ENCODE results near the gene CARMIL3. TPM values are rescaled to one million over a fixed set of nuclear protein-coding genes. Genes with fewer than 3 reads are reported as not detected.

The CARMIL3 gene
- total and polyA plus RNA-seq, 2 of the 4 experiments (the other 2 are of a cell fraction): under 0.01 TPM; not detected in 1

- no peak overlapping the region for H3K56ac ChIP-seq (ENCODE audit: extremely low read depth, insufficient read depth, low read length)
- no peak overlapping the region for H2BK20ac ChIP-seq (ENCODE audit: low read depth, low read length)
- no peak overlapping the region for H3K4me2 ChIP-seq (ENCODE audit: low read depth, low read length)
- 0 out of 2 replicates have a peak, but pooled peaks cover 2% of the 10 kb centered on the region for H3K4me1 ChIP-seq (ENCODE audit: control insufficient read depth, insufficient read depth, low read length)
- H3K27me3 ChIP-seq (ENCODE audit: control insufficient read depth, insufficient read depth, low read length): peaks cover 34% of the 10 kb centered on the region; the same call in 1 of the 2 replicates
- no peak overlapping the region for H2BK5ac ChIP-seq (ENCODE audit: low read depth, low read length, poor library complexity, severe bottlenecking)
- H3K23ac ChIP-seq (ENCODE audit: low read depth, low read length): no peak overlapping the region
- TF ChIP-seq, protein P1, sequence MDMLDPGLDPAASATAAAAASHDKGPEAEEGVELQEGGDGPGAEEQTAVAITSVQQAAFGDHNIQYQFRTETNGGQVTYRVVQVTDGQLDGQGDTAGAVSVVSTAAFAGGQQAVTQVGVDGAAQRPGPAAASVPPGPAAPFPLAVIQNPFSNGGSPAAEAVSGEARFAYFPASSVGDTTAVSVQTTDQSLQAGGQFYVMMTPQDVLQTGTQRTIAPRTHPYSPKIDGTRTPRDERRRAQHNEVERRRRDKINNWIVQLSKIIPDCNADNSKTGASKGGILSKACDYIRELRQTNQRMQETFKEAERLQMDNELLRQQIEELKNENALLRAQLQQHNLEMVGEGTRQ (IDR thresholded peaks at IDR 0.05; ENCODE audit: low read depth, low read length): no peak
- TF ChIP-seq RCOR1 (IDR thresholded peaks at IDR 0.05; ENCODE audit: insufficient replicate concordance, low read length) (no peak), NFE2L2 (IDR thresholded peaks at IDR 0.05; ENCODE audit: low read depth, low read length) (no peak), CTCF (conservative IDR thresholded peaks at IDR 0.05; ENCODE audit: low read depth, low read length) (no peak), RFX5 (IDR thresholded peaks at IDR 0.05; ENCODE audit: low read depth, low read length) (no peak), MAFK (IDR thresholded peaks at IDR 0.05; ENCODE audit: low read depth, low read length) (no peak), MAZ (IDR thresholded peaks at IDR 0.05; ENCODE audit: borderline replicate concordance, low read depth, low read length) (no peak), POLR2A (IDR thresholded peaks at IDR 0.05; ENCODE audit: low read depth, low read length) (no peak), CEBPB (IDR thresholded peaks at IDR 0.05; ENCODE audit: low read depth, low read length) (no peak), SMC3 (IDR thresholded peaks at IDR 0.05; ENCODE audit: low read depth, low read length) (no peak), CHD1 (IDR thresholded peaks at IDR 0.05; ENCODE audit: low read depth, low read length) (no peak), RAD21 (IDR thresholded peaks at IDR 0.05; ENCODE audit: low read length) (no peak), MXI1 (IDR thresholded peaks at IDR 0.05; ENCODE audit: borderline replicate concordance, low read depth, low read length) (no peak), FOS (IDR thresholded peaks at IDR 0.05; ENCODE audit: low read depth, low read length) (no peak), ELK1 (IDR thresholded peaks at IDR 0.05; ENCODE audit: borderline replicate concordance, low read depth, low read length) (no peak), BHLHE40 (IDR thresholded peaks at IDR 0.05; ENCODE audit: low read depth, low read length) (no peak)
- in situ Hi-C loops (cut with MboI; ENCODE audit: low sequenced_read_pairs): loop anchor here (5.0 kb wide), 1 partner anchor 36 kb away; the partner anchor contains the start of gene PCK2
- no peak overlapping the region for H2BK120ac ChIP-seq (ENCODE audit: low read depth, low read length)
- H4K5ac ChIP-seq (ENCODE audit: low read depth, low read length): no peak overlapping the region
- 0 out of 2 replicates have a peak, but pooled peaks cover 3% of the 10 kb centered on the region for H3K9me1 ChIP-seq (ENCODE audit: insufficient read depth, low read length)
- DNase-seq: no peak
- ChIA-PET POLR2A (ENCODE audit: unreplicated experiment) (no interaction called here), CTCF (interaction anchor here (1.0 to 2.7 kb wide), 3 partner anchors 35 to 53 kb away, joined by 3 to 41 read pairs (median 30); partner anchors contain the start of gene PCK2)
- no TSS peak for BruUV-seq (replicated peaks)
- no peak overlapping the region for H2AK5ac ChIP-seq (ENCODE audit: low read depth, low read length)
- H4K20me1 ChIP-seq (ENCODE audit: insufficient read depth, low read length): peaks cover 3% of the 10 kb centered on the region; the same call in 1 of the 2 replicates
- H3K4me3 ChIP-seq (ENCODE audit: insufficient read depth, low read depth, low read length): no peak overlapping the region
- no peak overlapping the region for H4K8ac ChIP-seq (ENCODE audit: low read depth in 2 of 2, low read length in 2 of 2)
- no peak overlapping the region for H3K27ac ChIP-seq (ENCODE audit: insufficient read depth, low read length)
- no peak overlapping the region for H4K91ac ChIP-seq (ENCODE audit: insufficient read depth, low read depth, low read length)
- no peak overlapping the region for H3K9ac ChIP-seq (ENCODE audit: low read depth, low read length)
- H3K14ac ChIP-seq (replicated peaks; ENCODE audit: low read depth, low read length): no peak overlapping the region
- WGBS, 2 experiments (ENCODE audit: extremely low coverage in 2 of 2, insufficient read length in 1 of 2): 18% methylated on average over 2 of the region's 8 CpGs; no CpG with 5 or more reads in 1 of the 2 experiments
- dilution Hi-C loops (cut with HindIII; ENCODE audit: low sequenced_read_pairs, unreplicated experiment): no loop called here
- H3K79me1 ChIP-seq (ENCODE audit: low read depth in 1 of 2, low read length in 2 of 2): no peaks in the 10 kb centered on the region
- ATAC-seq (ENCODE audit: low read depth): no peak
- H3K4ac ChIP-seq (ENCODE audit: low read depth, low read length): no peak overlapping the region
- no peak overlapping the region for H2AK9ac ChIP-seq (replicated peaks; ENCODE audit: low read depth, low read length, poor library complexity)
- no peaks in the 10 kb centered on the region for H3K9me3 ChIP-seq (ENCODE audit: control insufficient read depth, insufficient read depth, low read length)
- H3K36me3 ChIP-seq (ENCODE audit: control insufficient read depth, insufficient read depth, low read length): no peaks in the 10 kb centered on the region
- H2BK15ac ChIP-seq (ENCODE audit: low read depth, low read length): no peak overlapping the region
- no peak overlapping the region for H3K18ac ChIP-seq (ENCODE audit: low read depth, low read length)
- intact Hi-C loops (cut with micrococcal nuclease): no loop called here
- no peak overlapping the region for H2AFZ ChIP-seq (replicated peaks; ENCODE audit: low read length, poor library complexity)
These were observed 5.0 kb downstream of the CARMIL3 start for GRCh38 chr14:24056800-24057184.

Measured in IMR-90 (cell line).